ENCODE data around the gene BCL2L15. TPM values are rescaled to one million over a fixed set of nuclear protein-coding genes. Genes with fewer than 3 reads are reported as not detected.
"Not testable (repeated sequence)": the region's sequence is repeated elsewhere in the genome, so short reads cannot be mapped to it uniquely, and the experiment has no call there.

Gene BCL2L15
- total RNA-seq, 4 donors from 2014 or later, result 0.32 TPM; not detected in 3

GRCh38 chr1:113856401-113856790 lies 31.0 kb downstream of the BCL2L15 start:
- in situ Hi-C loops (cut with MboI; ENCODE audit: low sequenced_read_pairs in 4 of 4) (no loop called here), intact Hi-C loops (cut with DNase I; ENCODE audit: low total_unique reads) (no loop called here)
- no peak overlapping the region for H3K27ac ChIP-seq
- no peak overlapping the region for H3K4me3 ChIP-seq
- DNase-seq, result no peak
- TF ChIP-seq POLR2A (IDR thresholded peaks at IDR 0.05), result no peak
- TF ChIP-seq CTCF (IDR thresholded peaks at IDR 0.05 in 4 of 5, conservative IDR thresholded peaks at IDR 0.05 in 1 of 5), result no peak
- no peaks in the 10 kb centered on the region for H3K9me3 ChIP-seq
- H3K4me1 ChIP-seq, result no peaks in the 10 kb centered on the region
- ATAC-seq, result no peak
- H3K27me3 ChIP-seq, result no peaks in the 10 kb centered on the region
- H3K36me3 ChIP-seq, result no peaks in the 10 kb centered on the region

- H3K27ac ChIP-seq, result no peak overlapping the region
- intact Hi-C loops (cut with DNase I; ENCODE audit: low total_unique reads), result no loop called here
- H3K27me3 ChIP-seq, result no peaks in the 10 kb centered on the region
- no peaks in the 10 kb centered on the region for H3K9me3 ChIP-seq
- in situ Hi-C loops (cut with MboI; ENCODE audit: low sequenced_read_pairs in 4 of 4), result no loop called here
- H3K36me3 ChIP-seq, result no peaks in the 10 kb centered on the region
- no peak for TF ChIP-seq POLR2A (IDR thresholded peaks at IDR 0.05)
- no peak for TF ChIP-seq CTCF (IDR thresholded peaks at IDR 0.05 in 4 of 5, conservative IDR thresholded peaks at IDR 0.05 in 1 of 5)
- H3K4me3 ChIP-seq, result no peak overlapping the region
- DNase-seq (no peak), ATAC-seq (no peak)
- H3K4me1 ChIP-seq, result no peaks in the 10 kb centered on the region
These were observed 31.6 kb downstream of the BCL2L15 start for GRCh38 chr1:113855630-113856400.

GRCh38 chr1:113854234-113854633 lies 33.1 kb downstream of the BCL2L15 start:
- DNase-seq (no peak), ATAC-seq (no peak)
- H3K27ac ChIP-seq, result no peak overlapping the region
- H3K36me3 ChIP-seq, result no peaks in the 10 kb centered on the region
- H3K27me3 ChIP-seq, result no peaks in the 10 kb centered on the region
- H3K4me1 ChIP-seq, result no peaks in the 10 kb centered on the region
- intact Hi-C loops (cut with DNase I; ENCODE audit: low total_unique reads) (no loop called here), in situ Hi-C loops (cut with MboI; ENCODE audit: low sequenced_read_pairs in 4 of 4) (no loop called here)
- TF ChIP-seq POLR2A (IDR thresholded peaks at IDR 0.05) (no peak), CTCF (IDR thresholded peaks at IDR 0.05 in 4 of 5, conservative IDR thresholded peaks at IDR 0.05 in 1 of 5) (no peak)
- no peak overlapping the region for H3K4me3 ChIP-seq
- no peaks in the 10 kb centered on the region for H3K9me3 ChIP-seq

GRCh38 chr1:113852694-113853093 lies 34.7 kb downstream of the BCL2L15 start:
- in situ Hi-C loops (cut with MboI; ENCODE audit: low sequenced_read_pairs in 4 of 4); H3K4me3 ChIP-seq; ATAC-seq; H3K4me1 ChIP-seq; H3K27ac ChIP-seq; H3K36me3 ChIP-seq; DNase-seq; H3K9me3 ChIP-seq; H3K27me3 ChIP-seq: not testable (repeated sequence)
- intact Hi-C loops (cut with DNase I; ENCODE audit: low total_unique reads), result loop anchor here (2.0 kb wide), 1 partner anchor 20 kb away; no protein-coding TSS in a partner anchor

GRCh38 chr1:113850127-113850796 lies 37.1 kb downstream of the BCL2L15 start:
- Histone ChIP-seq H3K27ac (no peak overlapping the region), H3K4me3 (no peak overlapping the region), H3K9me3 (no peaks in the 10 kb centered on the region), H3K27me3 (no peaks in the 10 kb centered on the region), H3K36me3 (no peaks in the 10 kb centered on the region), H3K4me1 (no peaks in the 10 kb centered on the region)
- DNase-seq (no peak), ATAC-seq (no peak)
- intact Hi-C loops (cut with DNase I; ENCODE audit: low total_unique reads) (no loop called here), in situ Hi-C loops (cut with MboI; ENCODE audit: low sequenced_read_pairs in 4 of 4) (no loop called here)
- TF ChIP-seq POLR2A (IDR thresholded peaks at IDR 0.05) (no peak), CTCF (IDR thresholded peaks at IDR 0.05 in 4 of 5, conservative IDR thresholded peaks at IDR 0.05 in 1 of 5) (no peak)

All from gastrocnemius medialis (tissue), 4 donors.